ENCODE measurements around the gene CDH22. TPM values are rescaled to one million over a fixed set of nuclear protein-coding genes. Genes with fewer than 3 reads are reported as not detected.

CDH22 gene
- total RNA-seq, 1 donor from 2014 or later, result 0.13 TPM

GRCh38 chr20:46204594-46205186 lies 103.6 kb downstream of the CDH22 start:
- no peak overlapping the region for H3K4me3 ChIP-seq
- peaks cover 26% of the 10 kb centered on the region for H3K4me1 ChIP-seq
- no peak for DNase-seq (ENCODE audit: low spot score)
- H3K79me2 ChIP-seq (ENCODE audit: low read depth), result no peaks in the 10 kb centered on the region
- no peak overlapping the region for H2AFZ ChIP-seq (replicated peaks)
- H3K9ac ChIP-seq, result no peak overlapping the region
- H3F3A ChIP-seq (ENCODE audit: low read depth), result no peaks in the 10 kb centered on the region
- H3K27me3 Mint-ChIP-seq (ENCODE audit: insufficient read depth, low read depth), result peaks cover 14% of the 10 kb centered on the region
- H4K20me1 ChIP-seq (ENCODE audit: low read depth), result no peaks in the 10 kb centered on the region
- H3K4me3 Mint-ChIP-seq, result peak overlapping the region; percentile 42
- peaks cover 47% of the 10 kb centered on the region for H3K4me1 Mint-ChIP-seq
- no peak overlapping the region for H3K27ac ChIP-seq
- H3K27ac Mint-ChIP-seq, result no peak overlapping the region
- H3K9me3 Mint-ChIP-seq, result no peaks in the 10 kb centered on the region
- H3K36me3 Mint-ChIP-seq, result no peaks in the 10 kb centered on the region
- H3K27me3 ChIP-seq, result no peaks in the 10 kb centered on the region
- no peaks in the 10 kb centered on the region for H3K9me3 ChIP-seq (ENCODE audit: low read depth)
- no peak overlapping the region for H3K4me2 ChIP-seq
- no peaks in the 10 kb centered on the region for H3K36me3 ChIP-seq
- TF ChIP-seq EZH2phosphoT487 (IDR thresholded peaks at IDR 0.05) (no peak), EZH2 (IDR thresholded peaks at IDR 0.05) (no peak)
- TF ChIP-seq, protein P1, sequence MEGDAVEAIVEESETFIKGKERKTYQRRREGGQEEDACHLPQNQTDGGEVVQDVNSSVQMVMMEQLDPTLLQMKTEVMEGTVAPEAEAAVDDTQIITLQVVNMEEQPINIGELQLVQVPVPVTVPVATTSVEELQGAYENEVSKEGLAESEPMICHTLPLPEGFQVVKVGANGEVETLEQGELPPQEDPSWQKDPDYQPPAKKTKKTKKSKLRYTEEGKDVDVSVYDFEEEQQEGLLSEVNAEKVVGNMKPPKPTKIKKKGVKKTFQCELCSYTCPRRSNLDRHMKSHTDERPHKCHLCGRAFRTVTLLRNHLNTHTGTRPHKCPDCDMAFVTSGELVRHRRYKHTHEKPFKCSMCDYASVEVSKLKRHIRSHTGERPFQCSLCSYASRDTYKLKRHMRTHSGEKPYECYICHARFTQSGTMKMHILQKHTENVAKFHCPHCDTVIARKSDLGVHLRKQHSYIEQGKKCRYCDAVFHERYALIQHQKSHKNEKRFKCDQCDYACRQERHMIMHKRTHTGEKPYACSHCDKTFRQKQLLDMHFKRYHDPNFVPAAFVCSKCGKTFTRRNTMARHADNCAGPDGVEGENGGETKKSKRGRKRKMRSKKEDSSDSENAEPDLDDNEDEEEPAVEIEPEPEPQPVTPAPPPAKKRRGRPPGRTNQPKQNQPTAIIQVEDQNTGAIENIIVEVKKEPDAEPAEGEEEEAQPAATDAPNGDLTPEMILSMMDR (IDR thresholded peaks at IDR 0.05), result no peak

- H3K79me2 ChIP-seq (ENCODE audit: low read depth), result no peaks in the 10 kb centered on the region
- H3K27me3 ChIP-seq, result no peaks in the 10 kb centered on the region
- H3K4me3 ChIP-seq, result no peak overlapping the region
- H3K4me3 Mint-ChIP-seq, result peak overlapping the region; percentile 13
- TF ChIP-seq EZH2phosphoT487 (IDR thresholded peaks at IDR 0.05), result no peak
- TF ChIP-seq, protein P1 (IDR thresholded peaks at IDR 0.05), result no peak
- no peak for TF ChIP-seq EZH2 (IDR thresholded peaks at IDR 0.05)
- H4K20me1 ChIP-seq (ENCODE audit: low read depth), result no peaks in the 10 kb centered on the region
- H3K9ac ChIP-seq, result no peak overlapping the region
- H3K27ac Mint-ChIP-seq, result peak overlapping the region; percentile 33
- H3K4me1 ChIP-seq, result peaks cover 22% of the 10 kb centered on the region
- no peaks in the 10 kb centered on the region for H3K36me3 ChIP-seq
- no peak overlapping the region for H3K27ac ChIP-seq
- H3K9me3 ChIP-seq (ENCODE audit: low read depth), result no peaks in the 10 kb centered on the region
- no peak overlapping the region for H2AFZ ChIP-seq (replicated peaks)
- DNase-seq (ENCODE audit: low spot score), result no peak
- H3K9me3 Mint-ChIP-seq, result no peaks in the 10 kb centered on the region
- H3K4me2 ChIP-seq, result no peak overlapping the region
- peaks cover 7% of the 10 kb centered on the region for H3F3A ChIP-seq (ENCODE audit: low read depth)
- peaks cover 45% of the 10 kb centered on the region for H3K4me1 Mint-ChIP-seq
- peaks cover 9% of the 10 kb centered on the region for H3K27me3 Mint-ChIP-seq (ENCODE audit: insufficient read depth, low read depth)
- no peaks in the 10 kb centered on the region for H3K36me3 Mint-ChIP-seq
These were observed 104.8 kb downstream of the CDH22 start for GRCh38 chr20:46203510-46203837.

- peak overlapping the region; percentile 33 for H3K27ac Mint-ChIP-seq
- no peak overlapping the region for H3K4me3 ChIP-seq
These were observed 105.4 kb downstream of the CDH22 start for GRCh38 chr20:46202766-46203509.

More at GRCh38 chr20:46202766-46203509, 105.4 kb downstream of the CDH22 start:
- Mint-ChIP-seq H3K9me3 (no peaks in the 10 kb centered on the region), H3K36me3 (no peaks in the 10 kb centered on the region), H3K4me1 (peaks cover 49% of the 10 kb centered on the region), H3K4me3 (peak overlapping the region; percentile 13), H3K27me3 (ENCODE audit: insufficient read depth, low read depth) (peaks cover 9% of the 10 kb centered on the region)
- DNase-seq (ENCODE audit: low spot score), result no peak
- H3K4me2 ChIP-seq, result peak overlapping the region; percentile 49
- H3K4me1 ChIP-seq, result peaks cover 23% of the 10 kb centered on the region
- H3K27ac ChIP-seq, result no peak overlapping the region
- peak overlapping the region; percentile 42 for H2AFZ ChIP-seq (replicated peaks)
- H3K79me2 ChIP-seq (ENCODE audit: low read depth), result no peaks in the 10 kb centered on the region
- TF ChIP-seq EZH2phosphoT487 (IDR thresholded peaks at IDR 0.05), result no peak
- TF ChIP-seq, protein P1 (IDR thresholded peaks at IDR 0.05), result no peak
- no peak for TF ChIP-seq EZH2 (IDR thresholded peaks at IDR 0.05)
- peaks cover 12% of the 10 kb centered on the region for H3F3A ChIP-seq (ENCODE audit: low read depth)
- no peaks in the 10 kb centered on the region for H3K9me3 ChIP-seq (ENCODE audit: low read depth)
- H3K36me3 ChIP-seq, result no peaks in the 10 kb centered on the region
- H4K20me1 ChIP-seq (ENCODE audit: low read depth), result no peaks in the 10 kb centered on the region
- H3K9ac ChIP-seq, result no peak overlapping the region
- H3K27me3 ChIP-seq, result no peaks in the 10 kb centered on the region
